Activated CD4-positive, alpha-beta T cell treated with anti-CD3 and anti-CD28 coated beads for 48 hours (primary cell): ENCODE data around the gene RAD50.
A peak's percentile ranks its signal among the peaks of the same experiment; 100 is the strongest.
"Not testable (repeated sequence)": the region's sequence is repeated elsewhere in the genome, so short reads cannot be mapped to it uniquely, and the experiment has no call there.

ENCODE experiments used
- DNase-seq: peaks from one replicate; pipeline ENCODE4 v3.0.0-alpha.2; 2020

The RAD50 gene

GRCh38 chr5:132677682-132678400 lies 121.1 kb downstream of the RAD50 start:
- no peak for DNase-seq

GRCh38 chr5:132678735-132679134 lies 122.0 kb downstream of the RAD50 start:
- no peak for DNase-seq

GRCh38 chr5:132679166-132679565 lies 122.4 kb downstream of the RAD50 start:
- no peak for DNase-seq

- DNase-seq, result no peak
These were observed 123.1 kb downstream of the RAD50 start for GRCh38 chr5:132679717-132680380.

- DNase-seq, result no peak
These were observed 124.2 kb downstream of the RAD50 start for GRCh38 chr5:132680780-132681475.

GRCh38 chr5:132681476-132681831 lies 124.7 kb downstream of the RAD50 start:
- no peak for DNase-seq

GRCh38 chr5:132681983-132682382 lies 125.2 kb downstream of the RAD50 start:
- no peak for DNase-seq

GRCh38 chr5:132684491-132684890 lies 127.7 kb downstream of the RAD50 start:
- no peak for DNase-seq

- DNase-seq, result peak; percentile 42
These were observed 128.3 kb downstream of the RAD50 start for GRCh38 chr5:132684922-132685720.

- DNase-seq, result no peak
These were observed 129.4 kb downstream of the RAD50 start for GRCh38 chr5:132686193-132686592.

GRCh38 chr5:132687995-132688394 lies 131.2 kb downstream of the RAD50 start:
- DNase-seq, result peak; percentile 41

GRCh38 chr5:132688536-132689339 lies 132.0 kb downstream of the RAD50 start:
- DNase-seq, result peak; percentile 42

GRCh38 chr5:132689513-132689912 lies 132.7 kb downstream of the RAD50 start:
- no peak for DNase-seq

- no peak for DNase-seq
These were observed 133.4 kb downstream of the RAD50 start for GRCh38 chr5:132690156-132690555.

GRCh38 chr5:132691755-132692631 lies 135.2 kb downstream of the RAD50 start:
- DNase-seq, result not testable (repeated sequence)

GRCh38 chr5:132692632-132692967 lies 135.8 kb downstream of the RAD50 start:
- DNase-seq, result no peak
